RKO (cell line): ENCODE results near the gene RRAS2.
"Not testable (repeated sequence)": the region's sequence is repeated elsewhere in the genome, so short reads cannot be mapped to it uniquely, and the experiment has no call there.

Experiments
- DNase-seq: peaks from one replicate; pipeline ENCODE4 v3.0.0-alpha.2; 2016; ENCODE audit warnings: low spot score

The RRAS2 gene

GRCh38 chr11:14306481-14306880 lies 52.5 kb downstream of the RRAS2 start:
- no peak for DNase-seq

GRCh38 chr11:14305649-14306048 lies 53.3 kb downstream of the RRAS2 start:
- DNase-seq: no peak

GRCh38 chr11:14304601-14305000 lies 54.4 kb downstream of the RRAS2 start:
- no peak for DNase-seq

GRCh38 chr11:14300661-14301304 lies 58.2 kb downstream of the RRAS2 start:
- peak; percentile 81 for DNase-seq

- no peak for DNase-seq
Measured at GRCh38 chr11:14299921-14300320, 59.1 kb downstream of the RRAS2 start.

- peak; percentile 8 for DNase-seq
Measured at GRCh38 chr11:14290422-14290821, 68.6 kb downstream of the RRAS2 start.

- no peak for DNase-seq
Measured at GRCh38 chr11:14288189-14288935, 70.6 kb downstream of the RRAS2 start.

GRCh38 chr11:14278869-14279268 lies 80.1 kb downstream of the RRAS2 start:
- not testable (repeated sequence) for DNase-seq

GRCh38 chr11:14275076-14275475 lies 83.9 kb downstream of the RRAS2 start:
- no peak for DNase-seq

GRCh38 chr11:14273895-14274294 lies 85.1 kb downstream of the RRAS2 start:
- DNase-seq: no peak

- no peak for DNase-seq
Measured at GRCh38 chr11:14270690-14271542, 88.1 kb downstream of the RRAS2 start.

- no peak for DNase-seq
Measured at GRCh38 chr11:14269692-14270573, 89.0 kb downstream of the RRAS2 start.

GRCh38 chr11:14267861-14268635 lies 90.9 kb downstream of the RRAS2 start:
- no peak for DNase-seq

- no peak for DNase-seq
Measured at GRCh38 chr11:14266622-14267021, 92.4 kb downstream of the RRAS2 start.

GRCh38 chr11:14264966-14265365 lies 94.0 kb downstream of the RRAS2 start:
- no peak for DNase-seq

GRCh38 chr11:14262271-14262846 lies 96.6 kb downstream of the RRAS2 start:
- no peak for DNase-seq

GRCh38 chr11:14261066-14261465 lies 97.9 kb downstream of the RRAS2 start:
- DNase-seq: no peak

GRCh38 chr11:14259878-14260277 lies 99.1 kb downstream of the RRAS2 start:
- no peak for DNase-seq

GRCh38 chr11:14259186-14259784 lies 99.7 kb downstream of the RRAS2 start:
- no peak for DNase-seq
